WTC11 (cell line): ENCODE data around the gene SULT1A2. TPM values are rescaled to one million over a fixed set of nuclear protein-coding genes. Genes with fewer than 3 reads are reported as not detected.

Experiments
- ATAC-seq: fragments of 200-7000 bp; cut with Tn5 transposase; 2 replicates; pipeline ENCODE4 v1.10.0; 2021; ENCODE audit warnings: mild to moderate bottlenecking, moderate library complexity
- CTCF ChIA-PET: fragments of 300-600 bp; sonication (Branson Sonifier 250); formaldehyde crosslinking; loops from one replicate; lab custom pipeline; 2021; ENCODE audit warnings: antibody characterized with exemption; lab: Charles Lee
- POLR2A ChIA-PET: fragments of 350-600 bp; sonication (Branson Sonifier 250); formaldehyde crosslinking; loops from one replicate; lab custom pipeline; 2021; ENCODE audit warnings: antibody characterized with exemption; lab: Charles Lee
- DNase-seq: peaks from one replicate; pipeline ENCODE4 v3.0.0; 2021; ENCODE audit warnings: low spot score
- H3K27ac Mint-ChIP-seq: 2 replicates; pipeline ENCODE4 v1.8.0; 2021; ENCODE audit warnings: mixed read lengths
- H3K27me3 Mint-ChIP-seq: 2 replicates; pipeline ENCODE4 v1.8.0; 2021; ENCODE audit warnings: low read depth, mild to moderate bottlenecking, moderate library complexity, mixed read lengths
- H3K36me3 Mint-ChIP-seq: 2 replicates; pipeline ENCODE4 v1.8.0; 2021; ENCODE audit warnings: mixed read lengths
- H3K4me1 Mint-ChIP-seq: 2 replicates; pipeline ENCODE4 v1.8.0; 2022; ENCODE audit warnings: mixed read lengths
- H3K4me3 Mint-ChIP-seq: 2 replicates; pipeline ENCODE4 v1.8.0; 2021; ENCODE audit warnings: mild to moderate bottlenecking, moderate library complexity, mixed read lengths
- H3K9me3 Mint-ChIP-seq: 2 replicates; pipeline ENCODE4 v1.8.0; 2021; ENCODE audit warnings: mixed read lengths
- CDX4 ChIP-seq: fragments of 250-450 bp; sonication (Bioruptor Pico); IDR thresholded peaks from 2 replicates; pipeline ENCODE4 v1.9.0; 2021; ENCODE audit warnings: moderate library complexity, mild to moderate bottlenecking, inconsistent platforms, borderline replicate concordance
- HMGA2 ChIP-seq: fragments of 250-450 bp; sonication (Bioruptor Pico); IDR thresholded peaks from 2 replicates; pipeline ENCODE4 v1.4.0; 2021; ENCODE audit warnings: mild to moderate bottlenecking, moderate library complexity
- HMGXB4 ChIP-seq: sonication (generic); formaldehyde crosslinking; IDR thresholded peaks from 2 replicates; pipeline ENCODE4 v1.8.1; 2023; ENCODE audit warnings: mild to moderate bottlenecking, moderate library complexity, missing genetic modification reagents
- JUN ChIP-seq: sonication (generic); formaldehyde crosslinking; IDR thresholded peaks from 2 replicates; pipeline ENCODE4 v1.8.0; 2023; ENCODE audit warnings: mild to moderate bottlenecking, missing genetic modification reagents
- MXD4 ChIP-seq: fragments of 250-450 bp; sonication (Bioruptor Pico); IDR thresholded peaks from 2 replicates; pipeline ENCODE4 v1.8.0; 2021; ENCODE audit warnings: mild to moderate bottlenecking, moderate library complexity, borderline replicate concordance
- OVOL2 ChIP-seq: fragments of 250-450 bp; sonication (Bioruptor Pico); IDR thresholded peaks from 2 replicates; pipeline ENCODE4 v1.9.0; 2021; ENCODE audit warnings: mild to moderate bottlenecking, borderline replicate concordance
- RORB ChIP-seq: fragments of 250-450 bp; sonication (Bioruptor Pico); IDR thresholded peaks from 2 replicates; pipeline ENCODE4 v1.9.0; 2021; ENCODE audit warnings: mild to moderate bottlenecking
- ZNF532 ChIP-seq: fragments of 250-450 bp; sonication (Bioruptor Pico); IDR thresholded peaks from 2 replicates; pipeline ENCODE4 v1.9.0; 2021; ENCODE audit warnings: mild to moderate bottlenecking, borderline replicate concordance
- ZNF671 ChIP-seq: fragments of 250-450 bp; sonication (Bioruptor Pico); IDR thresholded peaks from 2 replicates; pipeline ENCODE4 v1.8.0; 2021; ENCODE audit warnings: mild to moderate bottlenecking
- total RNA-seq: library from RNA; stranded (reverse); gene quantifications from 3 replicates; pipeline ENCODE4 v1.2.3, GENCODE V29; 2021
- TF ChIP-seq, protein P1 (sequence below): sonication (generic); formaldehyde crosslinking; IDR thresholded peaks from 2 replicates; pipeline ENCODE4 v1.8.1; 2022; ENCODE audit warnings: low read depth, missing genetic modification reagents, borderline replicate concordance
- TF ChIP-seq, protein P2 (sequence below): sonication (generic); formaldehyde crosslinking; IDR thresholded peaks from 2 replicates; pipeline ENCODE4 v1.8.0; 2022; ENCODE audit warnings: mild to moderate bottlenecking, missing genetic modification reagents
- TF ChIP-seq, protein P3 (sequence below): fragments of 250-450 bp; sonication (Bioruptor Pico); IDR thresholded peaks from 2 replicates; pipeline ENCODE4 v1.9.0; 2021; ENCODE audit warnings: mild to moderate bottlenecking

Gene SULT1A2
- total RNA-seq, 1 experiment from 2014 or later, result 0.35 TPM

DNA sequence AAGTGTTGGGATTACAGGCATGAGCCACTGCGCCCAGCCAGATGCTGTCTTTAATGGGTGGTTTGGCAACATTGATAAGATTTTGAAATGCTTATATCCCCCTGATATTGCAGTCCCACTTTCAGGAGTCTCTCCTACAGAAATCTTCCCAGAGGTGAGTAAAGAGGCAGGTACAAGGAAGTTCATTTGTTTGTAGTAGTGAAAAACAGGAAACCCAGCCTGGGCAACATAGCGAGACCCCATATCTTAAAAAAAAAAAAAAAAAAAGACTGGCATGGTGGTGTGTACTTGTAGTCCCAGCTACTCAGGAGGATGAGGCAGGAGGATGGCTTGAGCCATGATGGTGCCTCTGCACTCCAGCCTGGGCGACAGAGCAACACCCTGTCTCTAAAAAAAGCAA is 51.9 kb downstream of the SULT1A2 start:
- H3K4me3 Mint-ChIP-seq, result no peak overlapping the region
- TF ChIP-seq OVOL2 (CRISPR knock-in tag) (no peak), CDX4 (no peak), HMGA2 (CRISPR knock-in tag) (no peak), RORB (no peak), ZNF671 (CRISPR knock-in tag) (no peak), ZNF532 (CRISPR knock-in tag) (no peak), JUN (CRISPR knock-in tag) (no peak), HMGXB4 (CRISPR knock-in tag) (no peak), MXD4 (no peak)
- TF ChIP-seq, protein P1, sequence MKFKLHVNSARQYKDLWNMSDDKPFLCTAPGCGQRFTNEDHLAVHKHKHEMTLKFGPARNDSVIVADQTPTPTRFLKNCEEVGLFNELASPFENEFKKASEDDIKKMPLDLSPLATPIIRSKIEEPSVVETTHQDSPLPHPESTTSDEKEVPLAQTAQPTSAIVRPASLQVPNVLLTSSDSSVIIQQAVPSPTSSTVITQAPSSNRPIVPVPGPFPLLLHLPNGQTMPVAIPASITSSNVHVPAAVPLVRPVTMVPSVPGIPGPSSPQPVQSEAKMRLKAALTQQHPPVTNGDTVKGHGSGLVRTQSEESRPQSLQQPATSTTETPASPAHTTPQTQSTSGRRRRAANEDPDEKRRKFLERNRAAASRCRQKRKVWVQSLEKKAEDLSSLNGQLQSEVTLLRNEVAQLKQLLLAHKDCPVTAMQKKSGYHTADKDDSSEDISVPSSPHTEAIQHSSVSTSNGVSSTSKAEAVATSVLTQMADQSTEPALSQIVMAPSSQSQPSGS, result no peak
- TF ChIP-seq, protein P2, sequence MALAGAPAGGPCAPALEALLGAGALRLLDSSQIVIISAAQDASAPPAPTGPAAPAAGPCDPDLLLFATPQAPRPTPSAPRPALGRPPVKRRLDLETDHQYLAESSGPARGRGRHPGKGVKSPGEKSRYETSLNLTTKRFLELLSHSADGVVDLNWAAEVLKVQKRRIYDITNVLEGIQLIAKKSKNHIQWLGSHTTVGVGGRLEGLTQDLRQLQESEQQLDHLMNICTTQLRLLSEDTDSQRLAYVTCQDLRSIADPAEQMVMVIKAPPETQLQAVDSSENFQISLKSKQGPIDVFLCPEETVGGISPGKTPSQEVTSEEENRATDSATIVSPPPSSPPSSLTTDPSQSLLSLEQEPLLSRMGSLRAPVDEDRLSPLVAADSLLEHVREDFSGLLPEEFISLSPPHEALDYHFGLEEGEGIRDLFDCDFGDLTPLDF (CRISPR knock-in tag), result no peak
- TF ChIP-seq, protein P3, sequence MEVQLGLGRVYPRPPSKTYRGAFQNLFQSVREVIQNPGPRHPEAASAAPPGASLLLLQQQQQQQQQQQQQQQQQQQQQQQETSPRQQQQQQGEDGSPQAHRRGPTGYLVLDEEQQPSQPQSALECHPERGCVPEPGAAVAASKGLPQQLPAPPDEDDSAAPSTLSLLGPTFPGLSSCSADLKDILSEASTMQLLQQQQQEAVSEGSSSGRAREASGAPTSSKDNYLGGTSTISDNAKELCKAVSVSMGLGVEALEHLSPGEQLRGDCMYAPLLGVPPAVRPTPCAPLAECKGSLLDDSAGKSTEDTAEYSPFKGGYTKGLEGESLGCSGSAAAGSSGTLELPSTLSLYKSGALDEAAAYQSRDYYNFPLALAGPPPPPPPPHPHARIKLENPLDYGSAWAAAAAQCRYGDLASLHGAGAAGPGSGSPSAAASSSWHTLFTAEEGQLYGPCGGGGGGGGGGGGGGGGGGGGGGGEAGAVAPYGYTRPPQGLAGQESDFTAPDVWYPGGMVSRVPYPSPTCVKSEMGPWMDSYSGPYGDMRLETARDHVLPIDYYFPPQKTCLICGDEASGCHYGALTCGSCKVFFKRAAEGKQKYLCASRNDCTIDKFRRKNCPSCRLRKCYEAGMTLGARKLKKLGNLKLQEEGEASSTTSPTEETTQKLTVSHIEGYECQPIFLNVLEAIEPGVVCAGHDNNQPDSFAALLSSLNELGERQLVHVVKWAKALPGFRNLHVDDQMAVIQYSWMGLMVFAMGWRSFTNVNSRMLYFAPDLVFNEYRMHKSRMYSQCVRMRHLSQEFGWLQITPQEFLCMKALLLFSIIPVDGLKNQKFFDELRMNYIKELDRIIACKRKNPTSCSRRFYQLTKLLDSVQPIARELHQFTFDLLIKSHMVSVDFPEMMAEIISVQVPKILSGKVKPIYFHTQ (CRISPR knock-in tag), result no peak
- TF ChIP-seq, all 79 proteins: peak for 0
- ChIA-PET POLR2A (no interaction called here), CTCF (no interaction called here)
- ATAC-seq (no peak), DNase-seq (no peak)
- H3K9me3 Mint-ChIP-seq, result no peaks in the 10 kb centered on the region
- no peak overlapping the region for H3K27ac Mint-ChIP-seq
- no peaks in the 10 kb centered on the region for H3K36me3 Mint-ChIP-seq
- H3K4me1 Mint-ChIP-seq, result no peaks in the 10 kb centered on the region
- H3K27me3 Mint-ChIP-seq, result no peaks in the 10 kb centered on the region

DNA sequence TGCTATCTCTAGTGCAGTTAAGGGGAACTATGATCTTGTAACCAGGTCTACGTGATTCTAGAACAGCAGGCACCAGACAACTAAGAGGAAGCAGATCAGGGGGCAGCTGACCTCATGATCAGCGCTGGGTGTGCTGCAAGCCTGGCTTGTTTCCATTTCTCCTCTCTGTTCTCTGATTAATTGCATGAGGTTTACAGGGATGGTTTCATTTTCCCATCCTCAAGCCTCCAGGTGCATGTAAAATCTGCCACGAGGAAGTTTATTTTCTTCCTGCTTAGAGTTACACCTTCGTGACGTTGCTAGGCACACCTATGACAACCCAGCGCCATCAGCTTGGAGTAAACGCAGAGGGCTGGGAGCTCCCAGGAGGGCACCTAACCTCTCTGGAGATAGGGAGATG is 53.8 kb downstream of the SULT1A2 start:
- Mint-ChIP-seq H3K27me3 (no peaks in the 10 kb centered on the region), H3K4me3 (no peak overlapping the region), H3K9me3 (no peaks in the 10 kb centered on the region), H3K27ac (no peak overlapping the region), H3K36me3 (no peaks in the 10 kb centered on the region), H3K4me1 (no peaks in the 10 kb centered on the region)
- ATAC-seq, result no peak
- DNase-seq, result no peak
- ChIA-PET CTCF (no interaction called here), POLR2A (no interaction called here)
- no peak for TF ChIP-seq ZNF532 (CRISPR knock-in tag)
